Fibroblast of pulmonary artery (primary cell): ENCODE data around the gene PTPRJ.

Experiments
- DNase-seq: peaks from one replicate; pipeline ENCODE4 v3.0.0-alpha.2; 2010; ENCODE audit warnings: low read depth
- H3K4me3 ChIP-seq: replicated peaks from 2 replicates; pipeline ENCODE4 v1.5.1; 2011; ENCODE audit warnings: low read depth, mild to moderate bottlenecking, control low read depth, low read length, moderate library complexity
- TF ChIP-seq, protein P1 (sequence below): IDR thresholded peaks from 2 replicates; pipeline ENCODE4 v1.5.1; 2011; ENCODE audit warnings: mild to moderate bottlenecking, control low read depth, low read length, inconsistent platforms; ENCODE audit errors: missing control alignments

PTPRJ gene

DNA sequence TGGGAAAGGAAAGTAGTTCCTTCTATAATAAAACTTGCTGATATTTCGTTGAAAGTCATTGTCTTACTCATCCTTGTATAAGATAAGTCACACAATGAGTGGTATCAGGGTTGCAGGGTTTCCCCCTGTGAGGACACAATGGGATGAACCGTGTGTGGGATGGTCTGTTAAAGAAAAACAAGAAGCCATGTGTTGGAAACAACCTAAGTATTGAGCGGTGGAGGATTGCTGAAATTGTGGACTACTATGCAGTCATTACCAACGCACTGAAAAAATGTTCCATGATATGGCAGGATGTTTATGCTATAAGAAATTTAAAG is 28.6 kb downstream of the PTPRJ start:
- no peak overlapping the region for H3K4me3 ChIP-seq
- DNase-seq = peak; percentile 61
- TF ChIP-seq, protein P1, sequence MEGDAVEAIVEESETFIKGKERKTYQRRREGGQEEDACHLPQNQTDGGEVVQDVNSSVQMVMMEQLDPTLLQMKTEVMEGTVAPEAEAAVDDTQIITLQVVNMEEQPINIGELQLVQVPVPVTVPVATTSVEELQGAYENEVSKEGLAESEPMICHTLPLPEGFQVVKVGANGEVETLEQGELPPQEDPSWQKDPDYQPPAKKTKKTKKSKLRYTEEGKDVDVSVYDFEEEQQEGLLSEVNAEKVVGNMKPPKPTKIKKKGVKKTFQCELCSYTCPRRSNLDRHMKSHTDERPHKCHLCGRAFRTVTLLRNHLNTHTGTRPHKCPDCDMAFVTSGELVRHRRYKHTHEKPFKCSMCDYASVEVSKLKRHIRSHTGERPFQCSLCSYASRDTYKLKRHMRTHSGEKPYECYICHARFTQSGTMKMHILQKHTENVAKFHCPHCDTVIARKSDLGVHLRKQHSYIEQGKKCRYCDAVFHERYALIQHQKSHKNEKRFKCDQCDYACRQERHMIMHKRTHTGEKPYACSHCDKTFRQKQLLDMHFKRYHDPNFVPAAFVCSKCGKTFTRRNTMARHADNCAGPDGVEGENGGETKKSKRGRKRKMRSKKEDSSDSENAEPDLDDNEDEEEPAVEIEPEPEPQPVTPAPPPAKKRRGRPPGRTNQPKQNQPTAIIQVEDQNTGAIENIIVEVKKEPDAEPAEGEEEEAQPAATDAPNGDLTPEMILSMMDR = no peak

DNA sequence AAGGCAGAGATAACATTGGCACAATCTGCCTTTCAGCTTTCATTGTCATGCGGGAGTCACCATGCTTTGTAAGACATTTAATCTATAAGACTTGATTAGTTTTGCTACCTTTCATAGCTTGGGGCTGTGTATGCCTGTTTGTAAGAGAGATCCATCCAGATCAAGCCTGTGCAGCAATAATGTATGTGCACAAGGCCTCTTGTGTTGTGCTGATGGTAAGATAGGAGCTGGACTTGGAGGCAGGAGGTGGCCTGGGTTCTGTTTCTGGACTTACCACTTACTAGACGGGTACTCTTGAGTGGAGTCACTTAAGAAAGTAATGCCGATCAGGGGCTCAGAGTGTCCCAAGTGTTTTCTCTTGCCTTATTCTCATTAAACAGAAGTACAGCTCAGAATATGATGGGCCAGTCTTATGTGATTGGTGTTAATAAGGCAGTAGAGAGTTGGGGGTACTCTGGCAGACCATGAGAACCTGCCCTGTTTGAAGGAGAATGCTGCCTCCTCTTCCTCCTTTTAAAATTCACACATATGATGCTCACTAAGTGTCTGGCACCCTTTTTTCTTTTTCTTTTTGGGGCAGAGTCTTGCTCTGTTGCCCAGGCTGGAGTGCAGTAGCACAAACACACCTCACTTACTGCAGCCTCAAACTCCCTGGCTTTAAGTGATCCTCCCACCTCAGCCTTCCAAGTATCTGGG is 30.9 kb downstream of the PTPRJ start:
- H3K4me3 ChIP-seq = no peak overlapping the region

GRCh38 chr11:48011798-48012391 is 31.5 kb downstream of the PTPRJ start:
- TF ChIP-seq, protein P1 = no peak
- H3K4me3 ChIP-seq = no peak overlapping the region
- no peak for DNase-seq

More for the DNA sequence above, 30.9 kb downstream of the PTPRJ start:
- DNase-seq = no peak
- TF ChIP-seq, protein P1 = no peak

- TF ChIP-seq, protein P1 = no peak
- DNase-seq = peak; percentile 47
- no peak overlapping the region for H3K4me3 ChIP-seq
These were observed 33.0 kb downstream of the PTPRJ start for GRCh38 chr11:48013269-48013901.

DNA sequence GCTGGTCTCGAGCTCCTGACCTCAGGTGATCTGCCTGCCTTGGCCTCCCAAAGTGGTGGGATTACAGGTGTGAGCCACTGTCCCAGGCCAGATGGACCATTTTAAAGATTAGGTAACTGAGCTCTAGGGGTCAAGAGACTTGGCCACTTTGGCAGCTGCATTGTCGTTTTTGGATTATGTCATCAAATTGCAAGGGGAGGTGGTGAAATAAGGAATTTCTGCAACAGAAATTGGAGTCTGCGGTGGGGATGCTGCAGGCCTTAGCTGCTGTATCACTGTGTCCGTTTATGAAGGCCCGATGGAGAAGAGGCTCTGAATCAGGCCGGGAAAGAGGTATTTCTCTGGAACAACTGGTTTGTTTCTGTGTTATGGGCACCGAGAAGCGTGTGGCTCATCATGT is 34.6 kb downstream of the PTPRJ start:
- TF ChIP-seq, protein P1 = no peak
- H3K4me3 ChIP-seq = no peak overlapping the region
- no peak for DNase-seq

DNA sequence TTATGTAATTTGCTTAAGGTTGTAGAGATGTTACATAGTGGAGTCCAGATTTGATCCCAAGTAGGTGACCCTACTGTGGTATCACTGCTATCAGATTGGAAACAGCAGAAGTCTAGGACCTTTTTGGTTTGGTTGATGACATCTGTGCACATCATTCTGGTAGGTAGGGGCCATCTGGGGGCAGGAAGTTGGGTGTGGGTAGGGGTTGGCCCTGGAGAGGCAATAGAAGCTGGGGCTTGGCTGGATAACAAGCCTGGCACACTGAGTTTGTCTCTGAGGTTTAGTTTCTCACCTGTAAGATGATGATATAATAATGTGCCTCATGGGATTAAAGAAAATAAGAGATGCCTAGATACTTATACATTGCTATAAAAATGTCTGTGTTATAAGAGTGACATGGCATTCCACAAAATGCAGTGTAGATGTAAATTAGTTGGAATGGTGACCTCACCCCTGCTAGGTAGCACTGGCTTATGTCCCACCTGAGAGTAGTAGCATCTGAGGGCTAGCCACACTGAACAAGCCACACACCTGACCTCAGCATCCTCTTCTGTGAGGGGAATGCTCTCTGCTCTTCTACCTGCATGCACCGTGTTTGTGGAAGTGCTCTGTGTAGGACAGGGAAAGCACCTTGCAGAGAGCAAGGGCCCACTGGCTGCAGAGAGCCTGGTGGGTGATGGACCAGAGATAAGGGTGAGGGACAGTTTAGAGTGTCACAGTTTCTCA is 36.9 kb downstream of the PTPRJ start:
- DNase-seq = no peak
- TF ChIP-seq, protein P1 = no peak

More for the DNA sequence above, 36.9 kb downstream of the PTPRJ start:
- H3K4me3 ChIP-seq = no peak overlapping the region
